Tibial nerve (tissue), 4 donors: ENCODE measurements around the gene CHRNE. TPM values are rescaled to one million over a fixed set of nuclear protein-coding genes. Genes with fewer than 3 reads are reported as not detected.

ENCODE experiments used
- DNase-seq, 2 donors: peaks; one replicate each; pipeline ENCODE4 v3.0.0-alpha.2; 2019; ENCODE audit warnings: low spot score in 2 of 2
- H3K27ac ChIP-seq, 4 donors: fragments of 200-600 bp; sonication (generic) in 3 of 4; one replicate each; pipeline ENCODE4 v1.5.1; 2017 to 2019; ENCODE audit warnings: mild to moderate bottlenecking in 1 of 4
- H3K27me3 ChIP-seq, 2 donors: fragments of 200-600 bp; sonication (generic) in 1 of 2; one replicate each; pipeline versions ENCODE4 v1.5.1 to v1.6.0; 2017 to 2019
- H3K36me3 ChIP-seq, 3 donors: fragments of 200-600 bp; sonication (generic); one replicate each; pipeline ENCODE4 v1.5.1; 2018 to 2019
- H3K4me1 ChIP-seq, 4 donors: fragments of 200-600 bp; sonication (generic) in 3 of 4; one replicate each; pipeline ENCODE4 v1.5.1; 2017 to 2019
- H3K4me3 ChIP-seq, 4 donors: fragments of 200-600 bp; sonication (generic) in 3 of 4; one replicate each; pipeline ENCODE4 v1.5.1; 2017 to 2019; ENCODE audit warnings: mild to moderate bottlenecking in 1 of 4, moderate library complexity in 1 of 4
- H3K9me3 ChIP-seq, 4 donors: fragments of 200-600 bp; sonication (generic) in 3 of 4; one replicate each; pipeline ENCODE4 v1.5.1; 2017 to 2019
- CTCF ChIP-seq, 5 experiments: fragments of 200-600 bp in 3 of 5; fragments of 450-650 bp in 2 of 5; sonication (generic) in 3 of 5; IDR thresholded peaks; one replicate each; pipeline ENCODE4 v1.5.1; 2016 to 2019; ENCODE audit warnings: antibody characterized with exemption in 5 of 5, mild to moderate bottlenecking in 3 of 5, moderate library complexity in 2 of 5
- EP300 ChIP-seq, 2 donors: sonication (generic); formaldehyde crosslinking; IDR thresholded peaks; one replicate each; pipeline ENCODE4 v1.6.1; 2017; ENCODE audit warnings: antibody characterized with exemption in 2 of 2, mild to moderate bottlenecking in 1 of 2
- POLR2A ChIP-seq, 2 donors: fragments of 450-650 bp; IDR thresholded peaks; one replicate each; pipeline ENCODE4 v1.6.1; 2017; ENCODE audit warnings: antibody characterized with exemption in 2 of 2, mild to moderate bottlenecking in 2 of 2, moderate library complexity in 2 of 2
- WGBS, 2 donors: methylation state at CpG; one replicate each; pipeline ENCODE4 v1.1.5; 2018; 5-methylcytosine and 5-hydroxymethylcytosine counted together
- total RNA-seq, 4 donors: library from RNA; depleted of rRNA; stranded (reverse); fragments of >200 nt; gene quantifications; one replicate each; pipeline ENCODE4 v1.1.0, GENCODE V29; 2016

Gene CHRNE
- 1 to 10 TPM in 2 of 4 donors, under 1 TPM in 2; 0.22 to 2.5 (median 1.0) TPM for total RNA-seq

- Histone ChIP-seq H3K4me1 (peaks cover 0 to 54% (median 22%) of the 10 kb centered on the region in 4 donors), H3K27me3 (peaks cover 0 to 19% of the 10 kb centered on the region in 2 donors), H3K4me3 (peak within 1 kb of the TSS in 2 of 4 donors; percentile 7 to 54), H3K27ac (peak within 1 kb of the TSS; percentile 10 to 75 (median 46)), H3K36me3 (no peaks in the 10 kb centered on the region), H3K9me3 (no peaks in the 10 kb centered on the region)
- DNase-seq = peak; percentile 80 to 96
- peak in 1 of 2 donors; percentile 11 for TF ChIP-seq EP300 (IDR thresholded peaks at IDR 0.05)
- peak; percentile 72 to 83 (median 76) for TF ChIP-seq CTCF (IDR thresholded peaks at IDR 0.05)
- TF ChIP-seq POLR2A (IDR thresholded peaks at IDR 0.05) = no peak
- WGBS, 2 donors = 18 to 26% methylated on average over 10 of the region's 10 CpGs
Measured at GRCh38 chr17:4903051-4903818, at the start of gene CHRNE. TSS of gene CHRNE (minus strand) at chr17:4903098. CDS start at chr17:4903063, 35 bp downstream.

- Histone ChIP-seq H3K36me3 (peaks cover 0 to 2% (median 0%) of the 10 kb centered on the region in 3 donors), H3K4me3 (no peak overlapping the region), H3K27me3 (no peaks in the 10 kb centered on the region), H3K9me3 (no peaks in the 10 kb centered on the region), H3K27ac (no peak overlapping the region), H3K4me1 (peaks cover 0 to 28% (median 15%) of the 10 kb centered on the region in 4 donors)
- TF ChIP-seq POLR2A (IDR thresholded peaks at IDR 0.05) (no peak), EP300 (IDR thresholded peaks at IDR 0.05) (no peak), CTCF (IDR thresholded peaks at IDR 0.05) (no peak)
- 80 to 92% methylated on average over 3 of the region's 3 CpGs for WGBS, 2 donors
- no peak for DNase-seq
Measured at GRCh38 chr17:4951486-4951885, 48.6 kb upstream of the CHRNE start.

GRCh38 chr17:4950746-4951204, 47.9 kb upstream of the CHRNE start, which contains the start of gene ENO3:
TSS of gene ENO3 (plus strand) at chr17:4951119. CDS start at chr17:4951830, 711 bp downstream.
- Histone ChIP-seq H3K27ac (peak within 1 kb of the TSS; percentile 94 to 98 (median 96)), H3K4me3 (peak within 1 kb of the TSS; percentile 85 to 99 (median 95)), H3K4me1 (peaks cover 0 to 35% (median 22%) of the 10 kb centered on the region in 4 donors), H3K9me3 (no peaks in the 10 kb centered on the region), H3K36me3 (peaks cover 0 to 9% (median 0%) of the 10 kb centered on the region in 3 donors), H3K27me3 (no peaks in the 10 kb centered on the region)
- 39 to 40% methylated on average over 7 of the region's 7 CpGs for WGBS, 2 donors
- DNase-seq = no peak
- TF ChIP-seq POLR2A (IDR thresholded peaks at IDR 0.05) = no peak
- TF ChIP-seq CTCF (IDR thresholded peaks at IDR 0.05) = no peak
- TF ChIP-seq EP300 (IDR thresholded peaks at IDR 0.05) = no peak

- H3K27ac ChIP-seq = peak overlapping the region; percentile 94 to 98 (median 96)
- TF ChIP-seq EP300 (IDR thresholded peaks at IDR 0.05) (no peak), POLR2A (IDR thresholded peaks at IDR 0.05) (no peak), CTCF (IDR thresholded peaks at IDR 0.05) (no peak)
- WGBS, 2 donors = 11 to 22% methylated on average over 27 to 33 of the region's 52 CpGs
- DNase-seq = peak in 1 of 2 donors; percentile 49
- H3K4me3 ChIP-seq = peak overlapping the region; percentile 85 to 99 (median 95)
- H3K27me3 ChIP-seq = no peaks in the 10 kb centered on the region
- peaks cover 0 to 14% (median 0%) of the 10 kb centered on the region in 3 donors for H3K36me3 ChIP-seq
- peaks cover 0 to 41% (median 28%) of the 10 kb centered on the region in 4 donors for H3K4me1 ChIP-seq
- H3K9me3 ChIP-seq = no peaks in the 10 kb centered on the region
Measured at GRCh38 chr17:4950075-4950745, 47.3 kb upstream of the CHRNE start.
